GM19372 (cell line): ENCODE measurements around the gene UNC5A.

ENCODE experiments used
- ATAC-seq: cut with Tn5 transposase; IDR thresholded peaks from one replicate; pipeline ENCODE4 v1.9.1; 2021; ENCODE audit warnings: mild to moderate bottlenecking, low read depth, moderate library complexity; ENCODE audit not compliant: unreplicated experiment

The UNC5A gene

DNA sequence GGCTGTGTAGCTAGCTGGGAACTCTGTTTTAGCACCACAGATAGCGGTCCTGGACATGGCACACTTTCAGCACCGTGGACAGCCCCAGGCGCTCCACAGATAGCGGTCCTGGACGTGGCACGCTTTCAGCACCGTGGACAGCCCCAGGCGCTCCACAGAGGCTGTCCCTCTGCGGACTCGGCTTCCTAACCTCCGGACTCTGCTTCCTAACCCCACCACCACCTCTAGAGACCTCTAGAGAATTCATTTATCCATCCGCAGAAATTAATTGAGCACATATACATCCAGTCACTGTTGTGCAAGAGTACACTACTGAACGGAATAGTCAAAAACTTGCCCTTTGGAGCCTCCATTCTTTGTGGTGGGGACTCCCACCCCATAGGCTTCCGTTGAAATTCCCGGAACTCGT, 27.4 kb downstream of the UNC5A start:
- no peak for ATAC-seq

DNA sequence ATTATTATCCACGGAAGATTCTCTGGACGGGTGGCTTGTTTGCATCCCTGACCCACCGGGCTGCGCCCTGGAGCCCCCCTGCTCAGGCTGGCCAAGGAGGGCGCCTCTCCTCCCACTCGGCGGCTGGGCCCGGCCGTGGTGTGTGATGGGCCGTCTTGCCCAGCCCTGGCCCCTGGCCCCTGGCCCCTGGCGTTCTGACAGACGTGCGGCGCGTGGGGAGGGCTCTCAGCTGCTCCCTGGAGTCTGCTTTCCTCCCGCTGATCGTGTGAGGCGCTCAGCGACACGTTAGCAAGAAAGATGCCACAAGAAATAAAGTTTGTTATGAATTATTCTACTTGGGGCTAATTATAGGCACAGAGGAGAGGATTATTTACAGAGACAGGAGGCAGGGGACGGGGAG, 33.3 kb downstream of the UNC5A start:
- ATAC-seq: no peak

DNA sequence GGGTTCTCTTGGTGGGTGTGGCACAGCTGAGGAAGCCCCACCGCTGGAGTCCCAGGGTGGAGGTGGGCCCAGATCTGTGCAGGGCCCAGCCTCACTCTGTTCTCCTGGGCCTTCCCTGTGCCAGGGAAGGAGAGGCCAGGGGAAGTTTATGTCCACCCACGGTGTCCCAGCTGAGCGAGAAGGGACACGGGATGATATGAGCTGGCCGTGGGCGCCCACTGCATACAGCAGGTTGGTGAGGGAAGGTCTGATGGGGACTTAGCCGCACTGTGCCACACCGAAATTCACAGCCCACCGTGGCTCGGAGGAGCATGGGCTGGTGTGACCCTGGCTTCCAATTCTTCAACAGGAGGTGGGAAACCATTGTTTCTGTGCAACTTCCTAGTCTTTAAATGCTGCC, 33.9 kb downstream of the UNC5A start:
- ATAC-seq: no peak

DNA sequence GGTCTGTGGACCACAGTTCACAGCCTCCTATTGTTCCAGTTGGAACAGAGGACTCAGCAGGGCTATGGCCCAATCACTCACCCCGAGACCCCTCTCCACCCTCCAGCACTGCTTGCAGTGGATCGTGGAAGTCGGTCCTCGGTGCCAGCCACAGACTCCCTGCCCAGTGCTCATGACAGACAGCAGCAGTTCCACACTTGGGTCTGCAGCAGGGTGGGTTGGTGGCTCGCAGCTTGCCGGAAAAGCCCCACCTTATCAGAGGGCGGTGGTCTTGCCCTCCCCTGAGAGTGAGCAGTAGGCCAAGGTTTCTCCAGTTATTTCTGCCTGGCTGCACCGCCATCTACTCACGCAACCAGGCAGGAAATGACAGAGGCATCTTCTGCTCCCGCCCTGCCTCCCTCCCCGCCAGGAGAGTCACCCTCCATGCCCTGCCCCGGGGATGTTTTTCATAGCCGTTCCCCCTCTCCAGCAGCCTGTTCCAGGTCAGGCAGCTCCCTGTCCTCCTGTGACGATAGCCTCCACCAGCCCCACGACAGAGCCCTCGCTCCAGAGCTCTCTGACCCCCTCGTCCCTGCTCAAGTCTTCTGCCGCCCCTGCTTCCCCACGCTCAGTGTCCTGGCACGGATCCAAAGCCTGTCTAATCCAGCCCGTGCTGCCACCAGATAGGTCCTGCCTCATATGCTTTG, 34.5 kb downstream of the UNC5A start:
- ATAC-seq: no peak

DNA sequence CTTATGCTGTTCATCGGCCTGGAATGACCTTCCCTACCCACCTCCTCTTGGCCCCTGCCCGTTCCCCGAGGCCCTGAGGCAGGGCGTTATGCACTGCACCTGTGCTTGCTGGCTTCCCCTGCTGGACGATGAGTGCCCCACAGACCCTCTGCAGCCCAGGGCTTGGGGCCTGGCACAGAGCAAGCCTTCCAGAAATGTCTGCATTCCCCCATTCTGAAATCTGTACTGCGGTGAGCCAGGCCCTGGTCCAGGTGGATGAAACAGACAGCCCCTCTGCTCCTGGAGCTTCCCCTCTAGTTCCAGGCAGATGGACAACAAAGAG, 35.0 kb downstream of the UNC5A start:
- ATAC-seq: no peak

DNA sequence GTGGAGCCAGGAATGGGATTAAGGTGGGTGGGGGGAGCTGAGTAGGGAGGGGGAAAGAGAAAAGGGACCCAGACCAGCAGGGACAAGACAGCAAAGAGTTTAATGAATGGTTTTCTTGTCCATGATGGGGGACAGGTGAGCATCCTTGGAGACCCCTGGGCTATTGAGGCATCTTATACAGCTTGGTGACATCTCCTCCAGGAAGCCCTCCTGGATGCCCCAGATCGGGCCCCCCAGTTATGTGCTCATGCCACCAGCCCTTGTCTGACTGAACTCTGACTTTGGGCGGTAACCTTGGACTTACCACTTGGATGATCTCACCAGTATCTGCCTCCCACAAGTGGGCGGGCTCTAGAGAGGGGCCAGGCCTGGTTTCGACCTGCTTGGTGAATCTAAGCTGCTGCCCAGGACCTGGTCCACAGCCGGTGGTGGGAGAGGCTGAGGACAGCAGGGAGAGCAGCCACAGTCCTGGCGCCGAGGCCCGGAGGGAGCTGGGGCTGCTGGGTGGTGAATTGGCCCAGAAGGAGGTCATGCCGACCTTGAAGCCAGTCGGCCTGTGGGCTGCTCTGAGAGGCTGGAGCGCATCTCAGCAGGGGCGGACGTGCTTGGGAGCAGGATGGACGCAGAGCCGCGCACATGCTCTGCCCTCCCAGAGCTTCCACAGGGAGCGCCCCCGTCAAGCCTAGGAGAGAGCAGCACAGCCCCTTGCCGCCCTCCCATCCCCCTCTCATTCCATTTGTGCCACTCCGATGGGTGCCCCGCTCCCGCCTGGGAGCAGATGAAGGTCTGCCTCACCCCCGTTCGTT, 36.2 kb downstream of the UNC5A start:
- no peak for ATAC-seq

DNA sequence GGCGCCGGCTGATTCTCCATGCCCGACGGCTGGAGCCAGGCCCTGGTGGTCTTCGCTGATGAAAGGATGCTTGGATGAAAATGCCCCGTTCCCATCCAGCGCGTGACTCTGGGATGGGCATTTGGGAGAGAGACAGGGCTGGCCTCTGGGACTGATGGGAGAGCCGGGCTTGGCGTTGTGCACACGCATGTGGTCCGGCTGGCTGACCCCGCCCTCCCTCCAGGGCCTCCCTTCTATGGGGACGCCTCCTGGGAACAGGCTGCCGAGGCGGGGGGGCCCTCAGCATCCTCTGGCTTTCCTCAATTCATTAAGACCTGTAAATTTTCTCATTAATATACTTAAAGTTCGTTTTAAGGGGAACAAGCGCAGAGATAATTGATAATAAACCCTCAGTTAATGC, 36.8 kb downstream of the UNC5A start:
- ATAC-seq: no peak

DNA sequence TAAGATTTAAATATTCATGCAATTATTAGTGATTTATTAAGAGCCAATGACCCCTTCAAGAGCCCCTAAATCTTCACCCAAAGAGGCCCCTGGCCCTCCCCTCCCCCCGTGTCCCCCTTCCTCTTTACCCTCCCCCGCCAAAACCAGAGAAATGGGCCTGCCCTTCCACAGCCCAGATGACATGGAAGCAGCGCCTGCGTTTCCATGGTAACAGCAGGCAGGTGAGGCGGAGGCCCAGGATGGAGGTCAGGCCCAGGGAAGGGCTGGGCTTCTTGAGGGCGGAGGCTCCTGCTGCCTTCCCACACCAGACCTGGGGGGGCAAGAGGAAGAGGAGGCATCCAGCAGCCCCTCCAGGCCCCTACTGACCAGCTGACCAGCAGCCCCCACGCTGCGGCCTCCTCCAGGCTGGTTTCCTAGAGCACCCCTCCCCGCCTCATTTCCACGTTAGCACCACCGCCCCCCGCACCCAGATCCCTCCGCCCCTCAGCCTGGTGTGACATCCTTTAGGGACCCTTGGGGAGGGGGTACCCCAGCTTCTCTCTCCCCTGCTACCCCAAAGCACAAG, 37.4 kb downstream of the UNC5A start:
- no peak for ATAC-seq

DNA sequence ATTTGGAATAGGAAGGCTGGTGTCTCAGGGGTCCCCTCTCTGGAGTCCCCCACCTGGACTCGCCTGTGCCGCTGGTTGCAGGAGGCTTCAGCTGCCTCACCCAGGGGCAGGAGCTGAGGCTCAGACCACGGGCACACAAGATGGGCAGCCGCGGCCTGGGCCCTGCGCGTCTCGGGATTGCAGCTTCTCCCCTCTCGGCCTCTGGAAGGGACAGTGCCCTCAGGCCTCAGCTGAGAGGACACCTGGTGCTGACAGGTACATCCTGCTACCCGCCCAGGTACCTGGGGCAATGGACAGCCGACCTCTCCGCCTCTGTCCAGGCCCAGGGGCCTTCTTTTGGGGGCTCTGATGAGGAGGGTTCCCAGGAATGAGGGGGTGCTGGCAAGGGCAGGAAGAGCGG, 38.3 kb downstream of the UNC5A start:
- no peak for ATAC-seq

DNA sequence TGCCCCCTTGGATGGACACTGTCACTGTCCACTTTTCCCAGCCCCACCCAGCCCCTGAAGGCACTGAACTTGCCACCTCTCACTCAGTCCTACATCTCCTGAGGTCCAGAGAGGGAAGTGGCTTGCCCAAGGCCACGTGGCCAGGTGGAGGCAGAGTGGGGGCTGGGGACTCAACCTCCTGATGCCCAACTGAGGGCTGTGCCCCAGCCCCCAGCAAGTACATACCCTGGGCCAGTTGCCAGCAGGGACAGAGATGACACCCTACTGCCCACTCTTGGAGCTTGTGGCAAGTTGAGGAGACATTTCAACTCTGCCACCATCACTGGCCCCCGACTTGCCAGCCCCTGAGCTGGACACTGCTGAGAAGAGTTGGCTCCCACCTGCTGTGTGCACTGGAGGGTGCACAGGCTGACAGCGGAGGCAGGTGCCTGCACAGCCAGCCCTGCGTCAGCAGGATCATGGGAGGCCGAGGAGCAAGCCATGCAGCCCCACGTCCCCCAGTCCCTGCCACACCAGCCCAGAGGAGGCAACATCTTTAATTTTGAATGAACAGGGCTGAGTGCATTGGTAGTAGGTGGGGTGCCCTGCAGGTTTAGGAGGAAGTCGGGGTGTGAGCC, 39.4 kb downstream of the UNC5A start:
- no peak for ATAC-seq

DNA sequence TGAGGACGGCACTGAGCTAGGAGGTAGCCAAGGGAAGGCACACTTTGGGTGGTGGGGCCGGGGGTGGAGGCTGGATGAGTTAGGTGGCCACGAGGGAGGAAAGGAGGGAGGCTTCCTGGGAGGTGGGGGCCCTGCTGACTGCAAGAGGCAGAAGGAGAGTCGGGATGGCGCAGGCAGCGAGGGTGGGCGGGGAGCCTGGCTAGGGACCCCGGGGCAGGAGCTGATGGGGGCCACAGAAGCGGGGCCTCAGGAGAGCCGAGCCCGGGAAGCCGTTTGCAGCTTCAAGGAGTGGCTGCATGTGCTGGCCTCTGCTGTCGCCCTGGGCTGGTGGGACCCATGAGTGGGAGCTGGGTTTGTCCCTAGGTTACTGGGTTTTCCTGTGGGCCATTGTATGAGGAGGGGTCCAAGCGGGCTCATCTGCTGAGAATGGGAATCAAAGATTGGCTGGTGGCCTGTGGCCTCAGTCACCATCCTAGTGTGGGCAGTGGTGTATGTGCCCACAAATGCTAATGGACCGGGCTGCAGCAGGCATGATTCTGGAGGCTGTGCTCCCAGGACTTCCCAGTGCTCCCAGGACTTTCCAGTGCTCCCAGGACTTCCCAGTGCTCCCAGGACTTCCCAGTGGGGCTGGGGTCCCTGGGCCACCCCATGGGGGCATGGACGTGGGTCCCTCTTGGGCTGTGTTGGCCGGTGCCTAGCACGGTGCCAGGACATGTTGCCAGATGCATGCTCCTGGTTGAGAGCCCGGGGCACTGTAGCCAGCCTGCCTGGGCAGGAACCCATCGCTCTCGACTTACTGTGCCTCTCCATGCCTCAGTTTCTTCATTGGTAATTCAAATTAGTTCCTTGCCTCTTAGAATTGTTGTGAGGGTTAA, 40.2 kb downstream of the UNC5A start:
- ATAC-seq: no peak

DNA sequence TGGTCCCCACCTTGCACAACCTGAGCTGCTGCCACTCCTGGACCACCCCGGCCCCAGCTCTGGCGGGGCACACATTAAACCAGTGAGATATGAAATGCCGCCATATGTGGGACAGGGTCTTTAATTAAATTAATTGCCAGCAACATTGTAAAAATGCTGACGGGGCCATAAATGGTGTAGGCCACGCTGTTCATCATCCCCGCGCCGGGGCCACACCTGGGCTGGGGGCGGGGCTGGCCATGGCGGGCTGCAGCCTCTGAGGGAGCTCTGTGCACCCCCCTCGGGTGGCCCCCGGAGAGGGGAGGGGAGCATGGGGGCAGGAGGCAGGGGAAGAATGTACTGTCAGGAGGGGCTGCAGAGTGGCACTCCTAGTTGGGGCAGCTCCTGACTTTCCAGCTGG, 41.0 kb downstream of the UNC5A start:
- ATAC-seq: no peak

DNA sequence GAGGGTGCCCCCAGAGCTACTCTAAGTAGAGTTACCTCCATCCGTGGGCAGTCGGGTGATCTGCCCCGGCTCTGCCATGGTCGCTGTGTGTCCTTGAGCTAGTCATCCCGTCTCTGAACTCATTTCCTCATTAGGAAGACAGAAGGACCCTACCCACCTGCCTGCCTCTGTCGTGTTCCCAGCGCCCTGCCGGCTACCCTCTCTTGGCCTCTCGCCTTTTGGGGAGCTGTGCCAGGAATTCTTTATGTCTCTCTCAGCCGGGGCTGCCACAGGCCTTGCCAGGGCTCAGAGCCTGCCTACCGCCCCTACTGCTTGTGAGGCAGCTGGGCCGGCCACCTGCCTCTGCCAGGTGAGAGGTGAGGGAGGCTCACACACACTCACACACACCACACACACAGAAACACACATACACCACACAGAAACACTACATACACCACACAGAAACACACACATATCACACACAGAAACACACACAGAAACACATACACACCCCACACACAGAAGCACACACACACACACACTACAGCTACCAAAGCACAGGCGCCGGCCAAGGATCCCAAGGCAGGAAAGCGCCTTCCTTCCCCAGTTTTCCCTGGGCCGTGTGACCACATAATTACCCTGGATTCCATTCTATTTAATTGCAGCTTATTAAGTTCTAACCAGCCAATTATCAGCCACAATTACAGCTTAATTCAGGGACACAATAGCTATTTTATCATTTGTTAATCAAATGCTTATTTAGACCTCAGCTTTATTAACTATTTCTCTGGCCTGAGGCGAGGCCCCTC, 41.7 kb downstream of the UNC5A start:
- ATAC-seq: no peak

DNA sequence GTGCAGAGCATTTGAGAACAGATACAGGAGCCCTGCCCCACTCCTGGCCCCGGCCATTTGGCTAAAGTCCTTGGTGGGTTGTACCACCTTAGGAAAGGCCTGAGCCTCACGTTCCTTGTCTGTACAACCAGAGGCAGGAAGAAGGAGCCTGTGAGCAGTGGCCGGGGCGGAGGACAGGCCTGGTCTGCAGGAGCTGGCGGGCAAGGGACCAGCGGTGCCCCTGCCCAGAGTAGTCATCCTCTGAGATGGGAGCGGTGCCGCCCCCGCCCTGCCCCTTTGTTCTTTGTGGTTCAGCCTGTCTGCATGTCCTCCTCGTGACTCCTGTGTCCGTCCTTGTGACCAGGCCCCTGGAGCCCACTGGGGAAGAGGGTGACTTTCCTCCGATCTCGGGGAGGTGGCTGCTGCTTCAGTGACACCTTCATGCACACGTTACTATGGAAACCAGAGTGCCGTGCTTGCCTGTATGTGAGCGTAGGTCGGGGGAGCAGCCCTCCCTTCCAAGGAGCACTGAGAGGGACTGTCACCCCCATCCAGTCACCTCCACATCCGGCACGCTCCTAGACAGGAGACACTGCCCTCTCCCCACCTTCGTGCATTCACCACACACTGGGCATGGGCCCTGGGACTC, 42.9 kb downstream of the UNC5A start:
- ATAC-seq: no peak

DNA sequence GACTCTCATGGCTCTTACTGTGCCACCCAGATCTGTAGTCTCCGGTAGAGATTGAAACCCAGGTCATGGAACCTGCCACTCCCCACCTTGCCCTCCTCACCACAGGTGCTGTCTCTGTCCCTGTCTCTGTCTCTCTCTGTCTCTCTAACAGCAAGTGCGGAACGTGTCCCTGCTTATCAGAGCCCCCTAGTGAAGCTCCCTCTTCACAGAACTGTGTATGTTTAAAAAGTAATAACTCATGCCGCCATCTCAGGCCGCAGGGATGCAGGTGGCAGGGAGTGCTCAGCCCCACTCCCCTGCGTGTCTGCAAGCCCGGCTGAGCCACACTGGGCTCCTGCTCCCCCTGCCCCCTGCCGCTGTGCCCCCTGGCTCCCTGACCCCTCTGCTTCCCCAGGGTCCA, 43.8 kb downstream of the UNC5A start:
- no peak for ATAC-seq

DNA sequence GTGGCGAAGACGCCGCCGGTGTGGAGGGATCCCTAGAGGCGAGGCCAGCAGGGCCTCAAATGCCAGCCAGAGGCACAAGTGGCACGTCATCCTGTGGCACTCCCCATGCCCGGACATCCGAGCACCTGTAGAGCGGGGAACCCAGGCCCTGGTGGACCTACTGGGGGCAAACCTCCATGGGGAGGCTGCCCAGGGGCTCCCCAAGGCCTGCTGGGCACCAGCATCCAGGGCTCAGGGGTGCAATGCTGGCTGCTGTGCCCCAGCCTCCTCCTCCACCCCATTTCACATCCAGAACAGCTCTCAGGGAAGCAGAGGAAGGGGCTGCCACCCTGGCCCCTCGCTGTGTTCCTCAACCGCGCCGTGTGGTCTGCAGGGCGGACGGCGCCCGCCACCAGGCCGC, 45.2 kb downstream of the UNC5A start:
- no peak for ATAC-seq

DNA sequence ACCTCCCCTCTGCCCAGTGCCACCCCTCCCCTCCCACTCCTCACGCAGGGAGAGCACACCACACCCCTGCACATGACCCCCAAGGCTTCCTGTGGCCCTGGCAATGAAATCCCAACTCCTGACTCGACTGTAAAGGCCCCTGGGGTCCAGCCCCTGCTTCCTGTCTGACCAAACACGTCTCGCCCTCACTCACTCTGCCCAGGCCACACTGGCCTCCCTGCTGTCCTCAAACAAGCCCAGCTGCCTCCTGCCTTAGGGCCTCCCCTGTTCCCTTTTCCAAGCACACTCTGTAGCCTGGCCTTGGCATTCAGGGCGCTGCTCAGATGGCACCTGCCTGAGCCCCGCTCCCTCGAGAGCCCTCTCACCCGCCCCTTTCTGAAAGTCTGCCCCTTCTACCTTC, 46.4 kb downstream of the UNC5A start:
- ATAC-seq: no peak

DNA sequence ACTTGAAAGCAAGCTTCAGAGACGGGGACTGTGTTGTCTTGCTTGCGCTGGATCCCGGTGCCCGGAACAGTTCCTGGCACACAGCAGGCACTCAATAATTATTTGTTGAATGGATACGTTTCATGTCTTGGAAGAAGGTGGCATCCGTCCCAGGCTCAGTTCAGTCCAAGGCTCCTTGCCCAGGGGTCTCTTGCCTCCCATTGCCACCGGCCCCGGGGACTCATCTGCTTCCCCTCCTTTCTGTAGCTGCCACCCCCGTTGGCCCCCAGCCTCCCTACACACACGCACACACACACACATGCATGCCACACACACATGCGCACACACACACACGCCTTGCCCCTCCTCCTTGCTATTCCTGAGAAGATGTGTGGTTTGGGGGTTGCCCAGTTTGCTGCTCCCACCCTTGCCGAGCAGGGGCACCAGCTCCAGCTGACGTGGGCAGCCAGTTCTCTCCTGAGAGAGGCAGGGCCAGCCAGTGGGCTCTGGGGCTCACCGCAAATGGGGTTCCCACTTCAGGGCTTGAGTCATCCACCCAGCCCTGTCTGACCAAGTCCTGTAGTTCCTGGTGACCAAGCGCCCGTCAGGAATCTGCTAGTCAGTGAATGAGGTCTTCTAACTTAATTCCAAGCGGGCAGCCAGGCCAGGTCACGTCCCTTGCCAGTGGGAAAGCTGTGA, 47.0 kb downstream of the UNC5A start:
- ATAC-seq: no peak

DNA sequence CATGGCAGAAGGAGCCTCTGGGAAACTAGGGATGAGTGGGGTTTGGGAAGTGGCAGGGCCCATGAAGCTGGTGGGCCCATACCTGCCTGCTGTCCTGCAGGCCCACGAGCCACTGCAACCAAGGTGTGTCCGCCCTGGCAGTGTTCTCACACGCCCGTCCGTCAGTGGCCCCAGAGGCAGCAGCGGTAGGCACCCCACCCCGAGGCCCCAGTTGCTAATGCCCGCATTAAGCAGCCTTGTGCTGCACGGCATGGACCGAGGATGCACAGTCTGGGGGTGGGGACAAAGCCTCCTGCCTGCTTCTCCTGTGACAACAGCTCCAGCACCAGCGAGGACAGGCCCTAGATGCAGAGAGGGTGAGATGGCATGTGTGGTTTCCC, 47.5 kb downstream of the UNC5A start:
- ATAC-seq: no peak
